ENCODE results near the gene RALBP1. TPM values are rescaled to one million over a fixed set of nuclear protein-coding genes. Genes with fewer than 3 reads are reported as not detected.

The RALBP1 gene
- total RNA-seq, 1 experiment from 2014 or later = 66.2 TPM

GRCh38 chr18:9530226-9531009 is 55.1 kb downstream of the RALBP1 start:
- Histone ChIP-seq H3K9me2 (ENCODE audit: insufficient read depth) (no peaks in the 10 kb centered on the region), H3K9me3 (ENCODE audit: control insufficient read depth in 1 of 2, insufficient read depth in 1 of 2, low read depth in 1 of 2, low read length in 2 of 2) (no peaks in the 10 kb centered on the region), H3K36me3 (ENCODE audit: control insufficient read depth in 1 of 2, insufficient read depth in 2 of 2, low read length in 2 of 2) (peaks cover 3 to 22% of the 10 kb centered on the region in 2 experiments), H3K9ac (ENCODE audit: low read length) (no peak overlapping the region), H3K4me3 (replicated peaks in 1 of 2; ENCODE audit: low read depth in 1 of 2, low read length in 2 of 2) (no peak overlapping the region), H3K4me2 (ENCODE audit: low read length) (no peak overlapping the region), H4K20me1 (ENCODE audit: insufficient read depth) (no peaks in the 10 kb centered on the region), H3K27me3 (ENCODE audit: insufficient read depth, low read length) (no peaks in the 10 kb centered on the region), H3K4me1 (ENCODE audit: control insufficient read depth in 1 of 2, insufficient read depth in 2 of 2, low read length in 2 of 2) (peaks cover 0 to 10% of the 10 kb centered on the region in 2 experiments; a peak in 1 of 4 replicates), H2AFZ (ENCODE audit: low read depth, low read length, poor library complexity, severe bottlenecking) (no peak overlapping the region), H3K79me2 (ENCODE audit: insufficient read depth, low read length) (no peaks in the 10 kb centered on the region), H3K27ac (ENCODE audit: low read depth, low read length) (no peak overlapping the region)
- no peak for TF ChIP-seq REST (IDR thresholded peaks at IDR 0.05; ENCODE audit: low read depth)
- TF ChIP-seq RAD21 (IDR thresholded peaks at IDR 0.05; ENCODE audit: low read depth) = no peak
- no peak for TF ChIP-seq JUND (IDR thresholded peaks at IDR 0.05)
- no peak for TF ChIP-seq ELF1 (IDR thresholded peaks at IDR 0.05; ENCODE audit: borderline replicate concordance, low read depth)
- no peak for TF ChIP-seq FOSL1 (IDR thresholded peaks at IDR 0.05; ENCODE audit: low read depth)
- TF ChIP-seq EZH2 (IDR thresholded peaks at IDR 0.05) = no peak
- TF ChIP-seq TCF7L2 (IDR thresholded peaks at IDR 0.05; ENCODE audit: borderline replicate concordance, extremely low read depth, insufficient read depth, insufficient read length) = no peak
- TF ChIP-seq YY1 (IDR thresholded peaks at IDR 0.05; ENCODE audit: extremely low read depth, insufficient replicate concordance, low read depth, low read length) = no peak
- TF ChIP-seq CEBPB (IDR thresholded peaks at IDR 0.05; ENCODE audit: low read depth) = no peak
- TF ChIP-seq SIN3A (IDR thresholded peaks at IDR 0.05; ENCODE audit: low read depth) = no peak
- no peak for TF ChIP-seq ZNF274 (IDR thresholded peaks at IDR 0.05; ENCODE audit: low read depth, low read length)
- no peak for TF ChIP-seq POLR2A (IDR thresholded peaks at IDR 0.05; ENCODE audit: borderline replicate concordance, extremely low read depth, insufficient read depth, insufficient read length)
- TF ChIP-seq ZFX (IDR thresholded peaks at IDR 0.05) = no peak
- TF ChIP-seq POLR2AphosphoS5 (IDR thresholded peaks at IDR 0.05; ENCODE audit: low read depth, low read length) = no peak
- no peak for TF ChIP-seq CTCF (IDR thresholded peaks at IDR 0.05 in 2 of 3, conservative IDR thresholded peaks at IDR 0.05 in 1 of 3; ENCODE audit: borderline replicate concordance in 1 of 3, insufficient read depth in 1 of 3, low read depth in 2 of 3, low read length in 2 of 3)
- TF ChIP-seq CBX3 (IDR thresholded peaks at IDR 0.05; ENCODE audit: low read depth) = no peak
- no peak for TF ChIP-seq EZH2phosphoT487 (IDR thresholded peaks at IDR 0.05; ENCODE audit: borderline replicate concordance)
- no peak for TF ChIP-seq SP1 (IDR thresholded peaks at IDR 0.05; ENCODE audit: low read depth)
- CTCF ChIA-PET = no interaction called here
- intact Hi-C loops (cut with micrococcal nuclease) = loop anchor here (10.0 kb wide), 1 partner anchor 56 kb away; the partner anchor contains the start of gene RALBP1
- DNase-seq (ENCODE audit: low read depth, low spot score) = no peak
- no TSS peak for BruUV-seq (replicated peaks)
- POLR2A ChIA-PET = no interaction called here
- RAD21 ChIA-PET (ENCODE audit: low non-redundant PET in 1 of 2, low total read pairs in 2 of 2, uncharacterized antibody in 2 of 2, unreplicated experiment in 2 of 2) = no interaction called here
- ATAC-seq = no peak
